ENCODE results near the gene YWHAE. TPM values are rescaled to one million over a fixed set of nuclear protein-coding genes. Genes with fewer than 3 reads are reported as not detected.

Gene YWHAE
- total and polyA plus RNA-seq, 9 of the 15 experiments (the other 6 are each of a cell fraction or from before 2014, with no cell fraction given) = 184 to 727 (median 448) TPM

DNA sequence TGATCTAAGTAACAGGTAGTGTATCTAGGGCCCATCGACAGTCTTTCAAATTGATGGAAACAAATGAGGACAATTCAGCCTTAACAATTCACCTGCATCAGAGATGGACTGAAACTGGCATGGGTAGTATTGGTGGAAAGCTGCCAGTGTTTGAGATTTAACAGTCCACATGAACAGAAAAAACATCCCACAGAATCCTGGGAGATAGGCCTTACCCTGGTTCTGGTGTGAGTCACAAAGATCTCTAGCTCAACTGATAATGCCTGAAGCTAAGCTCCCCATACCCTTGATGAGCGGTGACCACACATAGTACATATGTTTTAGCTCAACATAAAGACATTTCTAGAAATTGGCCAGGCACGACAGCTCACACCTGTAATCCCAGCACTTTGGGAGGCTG lies 34.1 kb upstream of the YWHAE start:
- no peak for ATAC-seq
- DNase-seq (ENCODE audit: extremely low read depth in 1 of 4, low spot score in 3 of 4) = no peak
- TF ChIP-seq, protein P1, sequence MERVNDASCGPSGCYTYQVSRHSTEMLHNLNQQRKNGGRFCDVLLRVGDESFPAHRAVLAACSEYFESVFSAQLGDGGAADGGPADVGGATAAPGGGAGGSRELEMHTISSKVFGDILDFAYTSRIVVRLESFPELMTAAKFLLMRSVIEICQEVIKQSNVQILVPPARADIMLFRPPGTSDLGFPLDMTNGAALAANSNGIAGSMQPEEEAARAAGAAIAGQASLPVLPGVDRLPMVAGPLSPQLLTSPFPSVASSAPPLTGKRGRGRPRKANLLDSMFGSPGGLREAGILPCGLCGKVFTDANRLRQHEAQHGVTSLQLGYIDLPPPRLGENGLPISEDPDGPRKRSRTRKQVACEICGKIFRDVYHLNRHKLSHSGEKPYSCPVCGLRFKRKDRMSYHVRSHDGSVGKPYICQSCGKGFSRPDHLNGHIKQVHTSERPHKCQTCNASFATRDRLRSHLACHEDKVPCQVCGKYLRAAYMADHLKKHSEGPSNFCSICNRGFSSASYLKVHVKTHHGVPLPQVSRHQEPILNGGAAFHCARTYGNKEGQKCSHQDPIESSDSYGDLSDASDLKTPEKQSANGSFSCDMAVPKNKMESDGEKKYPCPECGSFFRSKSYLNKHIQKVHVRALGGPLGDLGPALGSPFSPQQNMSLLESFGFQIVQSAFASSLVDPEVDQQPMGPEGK (CRISPR knock-in tag; IDR thresholded peaks at IDR 0.05; ENCODE audit: borderline replicate concordance) = no peak
- no peak for FAIRE-seq
- ChIA-PET CTCF (ENCODE audit: low intra/inter-chr PET ratio) (no interaction called here), POLR2A (interaction anchor here (1.4 kb wide), 1 partner anchor 10 kb away, joined by 7 read pairs; no protein-coding TSS in a partner anchor)
- BruUV-seq (replicated peaks) = no TSS peak
- no peak overlapping the region for H3K4me2 ChIP-seq (ENCODE audit: insufficient read depth, low read length)
- no peaks in the 10 kb centered on the region for H3K27me3 ChIP-seq (ENCODE audit: control insufficient read depth in 2 of 2, insufficient read depth in 2 of 2, low read length in 2 of 2)
- intact Hi-C loops (cut with micrococcal nuclease) = no loop called here
- in situ Hi-C loops (cut with MboI) = no loop called here
- no peaks in the 10 kb centered on the region for H3K9me1 ChIP-seq (ENCODE audit: control insufficient read depth, insufficient read depth, low read length)
- no peaks in the 10 kb centered on the region for H3K9me3 ChIP-seq (replicated peaks; ENCODE audit: control insufficient read depth, insufficient read depth, low read depth, low read length)
- H3K27ac ChIP-seq (ENCODE audit: extremely low read depth, low read depth, low read length) = no peak overlapping the region
- no peak overlapping the region for H3K9ac ChIP-seq (ENCODE audit: insufficient read depth in 1 of 2, low read depth in 2 of 2, low read length in 2 of 2)
- peaks cover 0 to 6% of the 10 kb centered on the region in 2 experiments; a peak in 3 of 5 replicates for H3K4me1 ChIP-seq (replicated peaks in 1 of 2; ENCODE audit: control insufficient read depth in 2 of 2, insufficient read depth in 2 of 2, low read length in 2 of 2)
- no peak overlapping the region for H3K4me3 ChIP-seq
- 87% methylated on average over 3 of the region's 3 CpGs for WGBS (ENCODE audit: insufficient coverage, low coverage, missing lambda C conversion rate)
- no peaks in the 10 kb centered on the region for H4K20me1 ChIP-seq (replicated peaks; ENCODE audit: control insufficient read depth, insufficient read depth, low read length)
- no peak overlapping the region for H2AFZ ChIP-seq (ENCODE audit: low read depth, low read length)
- H3K36me3 ChIP-seq (ENCODE audit: control insufficient read depth, insufficient read depth, low read length) = peaks cover 59% of the 10 kb centered on the region
- peaks cover 71% of the 10 kb centered on the region for H3K79me2 ChIP-seq (ENCODE audit: control insufficient read depth, insufficient read depth, low read length)

DNA sequence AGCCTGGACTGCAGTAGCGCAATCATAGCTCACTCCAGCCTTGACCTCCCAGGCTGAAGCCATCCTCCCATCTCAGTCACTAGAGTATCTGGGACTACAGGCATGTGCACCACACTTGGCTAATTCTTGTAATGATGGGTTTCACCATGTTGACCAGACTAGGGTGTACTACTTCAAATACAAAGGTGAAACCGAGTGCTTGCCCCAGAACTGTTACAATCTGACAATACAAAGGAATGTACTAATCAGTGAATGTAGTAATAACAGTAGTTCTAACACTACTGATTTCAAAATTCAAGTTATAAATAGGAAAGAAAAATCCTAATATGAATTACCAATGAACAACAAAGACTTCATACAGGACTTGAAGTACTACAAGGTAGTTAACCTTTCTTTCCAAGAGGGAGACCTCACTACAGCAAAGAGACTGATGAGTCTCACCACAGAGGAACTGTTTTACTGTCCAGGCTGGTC lies 31.6 kb upstream of the YWHAE start:
- Histone ChIP-seq H3K4me3 (no peak overlapping the region), H2AFZ (ENCODE audit: low read depth, low read length) (no peak overlapping the region), H3K27me3 (ENCODE audit: control insufficient read depth in 2 of 2, insufficient read depth in 2 of 2, low read length in 2 of 2) (no peaks in the 10 kb centered on the region), H3K79me2 (ENCODE audit: control insufficient read depth, insufficient read depth, low read length) (peaks cover 48% of the 10 kb centered on the region), H4K20me1 (replicated peaks; ENCODE audit: control insufficient read depth, insufficient read depth, low read length) (no peaks in the 10 kb centered on the region), H3K9me3 (replicated peaks; ENCODE audit: control insufficient read depth, insufficient read depth, low read depth, low read length) (no peaks in the 10 kb centered on the region), H3K9me1 (ENCODE audit: control insufficient read depth, insufficient read depth, low read length) (no peaks in the 10 kb centered on the region), H3K9ac (ENCODE audit: insufficient read depth in 1 of 2, low read depth in 2 of 2, low read length in 2 of 2) (no peak overlapping the region), H3K4me1 (replicated peaks in 1 of 2; ENCODE audit: control insufficient read depth in 2 of 2, insufficient read depth in 2 of 2, low read length in 2 of 2) (no peaks in the 10 kb centered on the region; a peak in 1 of 5 replicates), H3K4me2 (ENCODE audit: insufficient read depth, low read length) (no peak overlapping the region), H3K27ac (ENCODE audit: extremely low read depth, low read depth, low read length) (no peak overlapping the region), H3K36me3 (ENCODE audit: control insufficient read depth, insufficient read depth, low read length) (peaks cover 57% of the 10 kb centered on the region)
- BruUV-seq (replicated peaks) = no TSS peak
- WGBS (ENCODE audit: insufficient coverage, low coverage, missing lambda C conversion rate) = 91% methylated on average over 2 of the region's 2 CpGs
- ChIA-PET CTCF (ENCODE audit: low intra/inter-chr PET ratio) (no interaction called here), POLR2A (no interaction called here)
- FAIRE-seq = no peak
- in situ Hi-C loops (cut with MboI) = no loop called here
- DNase-seq (ENCODE audit: extremely low read depth in 1 of 4, low spot score in 3 of 4) = no peak
- intact Hi-C loops (cut with micrococcal nuclease) = no loop called here
- ATAC-seq = no peak
- TF ChIP-seq HOXB6 (CRISPR knock-in tag; IDR thresholded peaks at IDR 0.05; ENCODE audit: borderline replicate concordance) (no peak), PTRF (tag; IDR thresholded peaks at IDR 0.05) (no peak), POLR2AphosphoS5 (IDR thresholded peaks at IDR 0.05; ENCODE audit: control insufficient read depth, insufficient read depth, low read depth, low read length) (no peak), ZNF217 (CRISPR knock-in tag; IDR thresholded peaks at IDR 0.05) (no peak), KAT7 (CRISPR knock-in tag; IDR thresholded peaks at IDR 0.05; ENCODE audit: borderline replicate concordance) (no peak), IFI16 (CRISPR knock-in tag; IDR thresholded peaks at IDR 0.05) (no peak), BCOR (IDR thresholded peaks at IDR 0.05) (no peak), ETS2 (tag; IDR thresholded peaks at IDR 0.05; ENCODE audit: borderline replicate concordance, poor library complexity, severe bottlenecking) (no peak), YBX1 (IDR thresholded peaks at IDR 0.05) (no peak), HMG20B (CRISPR knock-in tag; IDR thresholded peaks at IDR 0.05) (no peak), ARID2 (IDR thresholded peaks at IDR 0.05) (no peak)
- TF ChIP-seq, protein P2, sequence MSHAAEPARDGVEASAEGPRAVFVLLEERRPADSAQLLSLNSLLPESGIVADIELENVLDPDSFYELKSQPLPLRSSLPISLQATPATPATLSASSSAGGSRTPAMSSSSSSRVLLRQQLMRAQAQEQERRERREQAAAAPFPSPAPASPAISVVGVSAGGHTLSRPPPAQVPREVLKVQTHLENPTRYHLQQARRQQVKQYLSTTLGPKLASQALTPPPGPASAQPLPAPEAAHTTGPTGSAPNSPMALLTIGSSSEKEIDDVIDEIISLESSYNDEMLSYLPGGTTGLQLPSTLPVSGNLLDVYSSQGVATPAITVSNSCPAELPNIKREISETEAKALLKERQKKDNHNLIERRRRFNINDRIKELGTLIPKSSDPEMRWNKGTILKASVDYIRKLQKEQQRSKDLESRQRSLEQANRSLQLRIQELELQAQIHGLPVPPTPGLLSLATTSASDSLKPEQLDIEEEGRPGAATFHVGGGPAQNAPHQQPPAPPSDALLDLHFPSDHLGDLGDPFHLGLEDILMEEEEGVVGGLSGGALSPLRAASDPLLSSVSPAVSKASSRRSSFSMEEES (CRISPR knock-in tag; IDR thresholded peaks at IDR 0.05) = no peak

Data from K562 (cell line).